ENCODE data around the gene NCKAP5. TPM values are rescaled to one million over a fixed set of nuclear protein-coding genes. Genes with fewer than 3 reads are reported as not detected.

Gene NCKAP5
- polyA plus RNA-seq, 2 of the 4 experiments (the other 2 are of a cell fraction), result 3.0 to 4.1 TPM

DNA sequence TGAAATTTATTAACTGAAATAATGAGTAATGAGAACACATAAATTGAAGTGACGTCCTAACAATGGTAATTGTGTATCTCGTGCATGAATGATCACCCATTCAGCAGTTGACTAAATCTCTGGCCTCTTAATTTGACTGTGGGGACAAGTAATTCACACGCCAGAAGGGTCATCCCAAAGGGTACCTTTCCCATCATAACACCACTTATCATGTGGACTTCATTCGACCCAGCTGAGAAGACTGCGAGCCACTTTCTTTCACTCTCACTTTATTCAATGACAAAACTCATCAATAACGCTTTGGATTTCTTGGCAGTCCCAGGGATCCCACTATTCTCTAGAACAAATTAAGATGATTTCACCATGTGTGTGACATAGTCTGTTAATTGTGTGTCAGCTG lies 835.6 kb downstream of the NCKAP5 start (continued):
- TF ChIP-seq ESRRA (IDR thresholded peaks at IDR 0.05; ENCODE audit: borderline replicate concordance, low read length) (no peak), FOSL2 (IDR thresholded peaks at IDR 0.05) (no peak), FOSL2 (CRISPR knock-in tag; IDR thresholded peaks at IDR 0.05) (no peak), RCOR1 (IDR thresholded peaks at IDR 0.05; ENCODE audit: low read depth, low read length) (no peak), SMC3 (IDR thresholded peaks at IDR 0.05) (no peak), HOXA7 (CRISPR knock-in tag; IDR thresholded peaks at IDR 0.05) (no peak), NFE2L2 (conservative IDR thresholded peaks at IDR 0.05; ENCODE audit: low read length) (no peak), MAFK (IDR thresholded peaks at IDR 0.05; ENCODE audit: partially characterized antibody) (no peak), BHLHE40 (IDR thresholded peaks at IDR 0.05; ENCODE audit: low read depth, low read length) (no peak)

- TF ChIP-seq HOXB13 (CRISPR knock-in tag; IDR thresholded peaks at IDR 0.05; ENCODE audit: low read depth) (no peak), ZFP36 (IDR thresholded peaks at IDR 0.05; ENCODE audit: borderline replicate concordance, partially characterized antibody) (no peak), NFE2L2 (conservative IDR thresholded peaks at IDR 0.05; ENCODE audit: low read length) (no peak), HEYL (CRISPR knock-in tag; IDR thresholded peaks at IDR 0.05) (no peak), NR3C1 (IDR thresholded peaks at IDR 0.05) (no peak), CBX8 (IDR thresholded peaks at IDR 0.05) (no peak), RFX5 (IDR thresholded peaks at IDR 0.05) (no peak), CBX2 (IDR thresholded peaks at IDR 0.05; ENCODE audit: borderline replicate concordance, low read depth) (no peak), TP53 (CRISPR knock-in tag; IDR thresholded peaks at IDR 0.05) (no peak), CTCF (IDR thresholded peaks at IDR 0.05) (no peak), CHD4 (IDR thresholded peaks at IDR 0.05; ENCODE audit: borderline replicate concordance) (no peak), CEBPB (IDR thresholded peaks at IDR 0.05) (no peak), EHMT2 (IDR thresholded peaks at IDR 0.05; ENCODE audit: low read depth) (no peak), CHD2 (IDR thresholded peaks at IDR 0.05; ENCODE audit: low read length, partially characterized antibody) (no peak)
- Histone ChIP-seq H3K27ac (no peak overlapping the region), H3K4me2 (no peak overlapping the region), H3K4me3 (no peak overlapping the region), H3K4me1 (no peaks in the 10 kb centered on the region), H3K9me3 (no peaks in the 10 kb centered on the region)
- CTCF ChIA-PET, result no interaction called here
- POLR2A ChIA-PET, result no interaction called here
- DNase-seq (ENCODE audit: low read depth in 1 of 2, low spot score in 1 of 2) (no peak), ATAC-seq (no peak), FAIRE-seq (no peak)
- 92% methylated on average over 5 of the region's 5 CpGs for WGBS (ENCODE audit: missing lambda C conversion rate)
Measured at GRCh38 chr2:132731441-132731840, 836.8 kb downstream of the NCKAP5 start.

- ATAC-seq, result no peak
- ChIA-PET POLR2A (no interaction called here), CTCF (no interaction called here)
- TF ChIP-seq MAX (IDR thresholded peaks at IDR 0.05) (no peak), ZC3H11A (IDR thresholded peaks at IDR 0.05) (no peak), JUNB (IDR thresholded peaks at IDR 0.05) (no peak)
- 83% methylated on average over 6 of the region's 6 CpGs for WGBS (ENCODE audit: missing lambda C conversion rate)
- Histone ChIP-seq H3K9me3 (no peaks in the 10 kb centered on the region), H3K4me3 (no peak overlapping the region), H3K4me1 (no peaks in the 10 kb centered on the region), H3K4me2 (no peak overlapping the region), H3K27ac (no peak overlapping the region)
- DNase-seq (ENCODE audit: low read depth in 1 of 2, low spot score in 1 of 2), result no peak
- no peak for FAIRE-seq
Measured at GRCh38 chr2:132730611-132731010, 837.7 kb downstream of the NCKAP5 start.

- Histone ChIP-seq H3K9me3 (no peaks in the 10 kb centered on the region), H3K27ac (no peak overlapping the region), H3K4me1 (no peaks in the 10 kb centered on the region), H3K4me3 (no peak overlapping the region), H3K4me2 (no peak overlapping the region)
- DNase-seq (ENCODE audit: low read depth in 1 of 2, low spot score in 1 of 2) (no peak), FAIRE-seq (no peak), ATAC-seq (no peak)
- ChIA-PET POLR2A (no interaction called here), CTCF (no interaction called here)
- no peak for TF ChIP-seq ZNF302 (CRISPR knock-in tag; IDR thresholded peaks at IDR 0.05)
- TF ChIP-seq RNF2 (IDR thresholded peaks at IDR 0.05; ENCODE audit: borderline replicate concordance, low read depth), result no peak
- no peak for TF ChIP-seq RAD21 (conservative IDR thresholded peaks at IDR 0.05 in 1 of 2, IDR thresholded peaks at IDR 0.05 in 1 of 2)
- TF ChIP-seq BCL3 (IDR thresholded peaks at IDR 0.05), result no peak
- no peak for TF ChIP-seq REST (IDR thresholded peaks at IDR 0.05)
- no peak for TF ChIP-seq SMC3 (IDR thresholded peaks at IDR 0.05)
- no peak for TF ChIP-seq POLR2AphosphoS2 (conservative IDR thresholded peaks at IDR 0.05; ENCODE audit: low read length)
Measured at GRCh38 chr2:132729522-132729921, 838.7 kb downstream of the NCKAP5 start.

All from A549 (cell line).